ENCODE measurements around the gene AHSG.

DNA sequence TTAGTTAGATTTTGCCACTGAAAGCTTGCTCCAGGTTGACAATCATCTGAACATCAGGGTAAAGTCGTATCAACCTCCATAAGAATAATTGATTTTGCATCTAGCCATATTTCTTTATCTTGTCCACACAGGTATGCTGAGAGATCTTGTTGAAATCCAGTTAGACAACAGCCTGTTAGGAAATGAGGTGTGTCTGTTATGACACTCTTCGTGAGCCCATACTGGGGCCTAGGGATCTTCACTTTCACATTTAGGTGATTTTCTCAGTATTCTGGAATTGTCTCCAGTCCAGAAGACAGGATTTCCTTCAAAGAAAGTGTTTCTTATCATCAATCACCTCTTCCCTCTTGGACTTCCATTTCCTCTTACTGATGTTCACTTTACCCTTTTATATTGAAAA, 24.2 kb upstream of the AHSG start:
- no peak for TF ChIP-seq BHLHE40 (IDR thresholded peaks at IDR 0.05; ENCODE audit: borderline replicate concordance)
- TF ChIP-seq CTBP1 (IDR thresholded peaks at IDR 0.05; ENCODE audit: borderline replicate concordance) = no peak
- no peak for TF ChIP-seq FOXA1 (IDR thresholded peaks at IDR 0.05)
- TF ChIP-seq FOXM1 (IDR thresholded peaks at IDR 0.05; ENCODE audit: borderline replicate concordance) = no peak
- TF ChIP-seq HDGF (IDR thresholded peaks at IDR 0.05; ENCODE audit: borderline replicate concordance) = no peak
- no peak for TF ChIP-seq FOXK2 (IDR thresholded peaks at IDR 0.05)
- TF ChIP-seq SP1 (IDR thresholded peaks at IDR 0.05) = no peak
- TF ChIP-seq TARDBP (IDR thresholded peaks at IDR 0.05) = no peak
- no peak for TF ChIP-seq PKNOX1 (IDR thresholded peaks at IDR 0.05)

Measured in HEK293T (cell line).